ENCODE data around the gene MYCN. TPM values are rescaled to one million over a fixed set of nuclear protein-coding genes. Genes with fewer than 3 reads are reported as not detected.

Gene MYCN
- total and polyA plus RNA-seq, 4 donors, result 0.16 to 1.3 TPM; not detected in 2

DNA sequence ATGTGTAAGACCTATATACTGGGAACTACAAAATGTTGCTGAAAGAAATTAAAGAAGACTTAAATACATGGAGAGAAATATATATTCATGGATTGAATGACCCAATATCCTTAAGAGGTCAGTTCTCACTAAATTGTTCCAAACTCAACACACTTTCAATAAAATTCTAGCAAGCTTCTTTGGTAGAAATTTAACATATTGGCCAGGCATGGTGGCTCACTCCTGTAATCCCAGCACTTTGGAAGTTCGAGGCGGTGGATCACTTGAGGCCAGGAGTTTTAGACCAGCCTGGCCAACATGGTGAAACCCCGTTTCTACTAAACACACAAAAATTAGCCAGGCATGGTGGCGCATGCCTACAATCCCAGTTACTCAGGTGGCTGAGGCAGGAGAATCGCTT is 33.6 kb upstream of the MYCN start:
- Histone ChIP-seq H3K4me1 (ENCODE audit: control insufficient read depth in 4 of 4, insufficient read depth in 4 of 4, low read length in 3 of 4) (no peaks in the 10 kb centered on the region), H3K9ac (ENCODE audit: low read depth in 1 of 2, low read length in 2 of 2) (no peak overlapping the region), H3K36me3 (ENCODE audit: control insufficient read depth in 4 of 4, insufficient read depth in 3 of 4, low read depth in 1 of 4, low read length in 3 of 4) (no peaks in the 10 kb centered on the region), H3K27me3 (ENCODE audit: control insufficient read depth in 4 of 4, insufficient read depth in 4 of 4, low read length in 3 of 4) (no peaks in the 10 kb centered on the region), H3K27ac (ENCODE audit: low read depth in 1 of 2, low read length in 2 of 2) (no peak overlapping the region), H3K9me3 (ENCODE audit: control insufficient read depth in 4 of 4, low read length in 3 of 4) (no peaks in the 10 kb centered on the region), H3K4me3 (ENCODE audit: low read depth in 1 of 3, low read length in 3 of 3) (no peak overlapping the region)
- 94% methylated on average over 5 of the region's 5 CpGs for WGBS
- no peak for DNase-seq (ENCODE audit: low spot score)
- TF ChIP-seq FOXA2 (IDR thresholded peaks at IDR 0.05) (no peak), YY1 (IDR thresholded peaks at IDR 0.05) (no peak), TAF1 (conservative IDR thresholded peaks at IDR 0.05) (no peak), SP1 (IDR thresholded peaks at IDR 0.05) (no peak)
- TF ChIP-seq, protein P1, sequence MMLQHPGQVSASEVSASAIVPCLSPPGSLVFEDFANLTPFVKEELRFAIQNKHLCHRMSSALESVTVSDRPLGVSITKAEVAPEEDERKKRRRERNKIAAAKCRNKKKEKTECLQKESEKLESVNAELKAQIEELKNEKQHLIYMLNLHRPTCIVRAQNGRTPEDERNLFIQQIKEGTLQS (IDR thresholded peaks at IDR 0.05), result no peak

DNA sequence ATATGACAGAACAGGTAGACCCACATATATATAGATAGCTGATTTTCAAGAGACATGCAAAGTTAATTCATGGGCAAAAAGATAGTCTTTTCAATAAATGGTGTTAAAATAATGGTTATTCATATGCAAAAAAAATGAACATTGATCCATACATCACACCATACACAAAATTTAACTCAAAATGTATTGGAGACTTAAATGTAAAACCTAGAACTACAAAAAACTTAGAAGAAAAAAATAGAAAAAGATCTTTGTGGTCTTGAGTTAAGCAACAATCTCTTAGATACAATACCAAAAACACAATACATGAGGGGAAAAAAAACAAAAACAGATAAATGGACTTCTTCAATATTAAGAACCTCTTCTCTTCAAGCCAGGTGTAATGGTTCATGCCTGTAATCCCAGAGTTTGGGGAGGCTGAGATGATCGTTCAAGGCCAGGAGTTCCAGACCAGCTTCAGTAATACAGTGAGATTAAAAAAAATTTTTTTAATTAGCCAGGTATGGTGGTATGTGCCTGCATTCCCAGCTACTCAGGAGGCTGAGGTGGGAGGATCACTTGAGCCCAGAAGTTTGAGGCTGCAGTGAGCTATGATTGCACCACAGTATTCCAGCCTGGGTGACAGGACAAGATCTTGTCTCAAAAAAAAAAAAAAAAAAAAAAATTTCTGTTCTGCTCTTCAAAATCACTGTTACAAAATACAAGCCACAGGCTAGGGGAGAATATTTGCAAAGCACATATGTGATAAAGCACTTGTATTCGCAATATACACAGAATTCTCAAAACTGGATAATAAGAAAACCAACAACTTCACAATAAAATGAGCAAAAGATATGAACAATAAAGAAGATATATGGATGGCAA is 32.7 kb upstream of the MYCN start:
- Histone ChIP-seq H3K36me3 (ENCODE audit: control insufficient read depth in 4 of 4, insufficient read depth in 3 of 4, low read depth in 1 of 4, low read length in 3 of 4) (no peaks in the 10 kb centered on the region), H3K4me3 (ENCODE audit: low read depth in 1 of 3, low read length in 3 of 3) (no peak overlapping the region), H3K27me3 (ENCODE audit: control insufficient read depth in 4 of 4, insufficient read depth in 4 of 4, low read length in 3 of 4) (no peaks in the 10 kb centered on the region), H3K9me3 (ENCODE audit: control insufficient read depth in 4 of 4, low read length in 3 of 4) (no peaks in the 10 kb centered on the region), H3K4me1 (ENCODE audit: control insufficient read depth in 4 of 4, insufficient read depth in 4 of 4, low read length in 3 of 4) (no peaks in the 10 kb centered on the region), H3K9ac (ENCODE audit: low read depth in 1 of 2, low read length in 2 of 2) (no peak overlapping the region), H3K27ac (ENCODE audit: low read depth in 1 of 2, low read length in 2 of 2) (no peak overlapping the region)
- no peak for DNase-seq (ENCODE audit: low spot score)
- 93% methylated on average over 2 of the region's 2 CpGs for WGBS
- TF ChIP-seq HNF4G (IDR thresholded peaks at IDR 0.05) (no peak), GABPA (IDR thresholded peaks at IDR 0.05 in 1 of 2, conservative IDR thresholded peaks at IDR 0.05 in 1 of 2) (no peak), SP1 (IDR thresholded peaks at IDR 0.05) (no peak), FOXA1 (IDR thresholded peaks at IDR 0.05) (no peak), HNF4A (conservative IDR thresholded peaks at IDR 0.05) (no peak)
- TF ChIP-seq, protein P1 (IDR thresholded peaks at IDR 0.05), result no peak
- TF ChIP-seq, protein P2, sequence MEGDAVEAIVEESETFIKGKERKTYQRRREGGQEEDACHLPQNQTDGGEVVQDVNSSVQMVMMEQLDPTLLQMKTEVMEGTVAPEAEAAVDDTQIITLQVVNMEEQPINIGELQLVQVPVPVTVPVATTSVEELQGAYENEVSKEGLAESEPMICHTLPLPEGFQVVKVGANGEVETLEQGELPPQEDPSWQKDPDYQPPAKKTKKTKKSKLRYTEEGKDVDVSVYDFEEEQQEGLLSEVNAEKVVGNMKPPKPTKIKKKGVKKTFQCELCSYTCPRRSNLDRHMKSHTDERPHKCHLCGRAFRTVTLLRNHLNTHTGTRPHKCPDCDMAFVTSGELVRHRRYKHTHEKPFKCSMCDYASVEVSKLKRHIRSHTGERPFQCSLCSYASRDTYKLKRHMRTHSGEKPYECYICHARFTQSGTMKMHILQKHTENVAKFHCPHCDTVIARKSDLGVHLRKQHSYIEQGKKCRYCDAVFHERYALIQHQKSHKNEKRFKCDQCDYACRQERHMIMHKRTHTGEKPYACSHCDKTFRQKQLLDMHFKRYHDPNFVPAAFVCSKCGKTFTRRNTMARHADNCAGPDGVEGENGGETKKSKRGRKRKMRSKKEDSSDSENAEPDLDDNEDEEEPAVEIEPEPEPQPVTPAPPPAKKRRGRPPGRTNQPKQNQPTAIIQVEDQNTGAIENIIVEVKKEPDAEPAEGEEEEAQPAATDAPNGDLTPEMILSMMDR (IDR thresholded peaks at IDR 0.05; ENCODE audit: low read depth, low read length, missing input control), result no peak
- TF ChIP-seq, protein P3, sequence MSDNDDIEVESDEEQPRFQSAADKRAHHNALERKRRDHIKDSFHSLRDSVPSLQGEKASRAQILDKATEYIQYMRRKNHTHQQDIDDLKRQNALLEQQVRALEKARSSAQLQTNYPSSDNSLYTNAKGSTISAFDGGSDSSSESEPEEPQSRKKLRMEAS (IDR thresholded peaks at IDR 0.05), result no peak
- TF ChIP-seq, protein P4, sequence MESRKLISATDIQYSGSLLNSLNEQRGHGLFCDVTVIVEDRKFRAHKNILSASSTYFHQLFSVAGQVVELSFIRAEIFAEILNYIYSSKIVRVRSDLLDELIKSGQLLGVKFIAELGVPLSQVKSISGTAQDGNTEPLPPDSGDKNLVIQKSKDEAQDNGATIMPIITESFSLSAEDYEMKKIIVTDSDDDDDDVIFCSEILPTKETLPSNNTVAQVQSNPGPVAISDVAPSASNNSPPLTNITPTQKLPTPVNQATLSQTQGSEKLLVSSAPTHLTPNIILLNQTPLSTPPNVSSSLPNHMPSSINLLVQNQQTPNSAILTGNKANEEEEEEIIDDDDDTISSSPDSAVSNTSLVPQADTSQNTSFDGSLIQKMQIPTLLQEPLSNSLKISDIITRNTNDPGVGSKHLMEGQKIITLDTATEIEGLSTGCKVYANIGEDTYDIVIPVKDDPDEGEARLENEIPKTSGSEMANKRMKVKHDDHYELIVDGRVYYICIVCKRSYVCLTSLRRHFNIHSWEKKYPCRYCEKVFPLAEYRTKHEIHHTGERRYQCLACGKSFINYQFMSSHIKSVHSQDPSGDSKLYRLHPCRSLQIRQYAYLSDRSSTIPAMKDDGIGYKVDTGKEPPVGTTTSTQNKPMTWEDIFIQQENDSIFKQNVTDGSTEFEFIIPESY (IDR thresholded peaks at IDR 0.05), result no peak

DNA sequence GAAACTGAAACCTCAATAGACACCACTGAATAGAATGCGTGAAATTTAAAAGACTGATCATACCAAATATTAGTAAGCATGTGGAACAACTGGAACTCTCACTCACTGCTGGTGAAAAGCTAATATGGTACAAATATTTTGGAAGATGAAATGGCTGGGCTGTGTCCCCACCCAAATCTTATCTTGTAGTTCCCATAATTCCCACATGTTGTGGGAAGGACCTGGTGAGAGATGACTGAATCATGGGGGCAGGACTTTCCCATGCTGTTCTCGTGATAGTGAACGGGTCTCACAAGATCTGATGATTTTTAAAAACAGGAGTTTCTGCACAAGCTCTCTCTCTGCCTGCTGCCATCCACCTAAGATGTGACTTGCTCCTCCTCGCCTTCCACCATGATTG is 32.0 kb upstream of the MYCN start:
- no peaks in the 10 kb centered on the region for H3K27me3 ChIP-seq (ENCODE audit: control insufficient read depth in 4 of 4, insufficient read depth in 4 of 4, low read length in 3 of 4)
- H3K9ac ChIP-seq (ENCODE audit: low read depth in 1 of 2, low read length in 2 of 2), result no peak overlapping the region
- H3K9me3 ChIP-seq (ENCODE audit: control insufficient read depth in 4 of 4, low read length in 3 of 4), result no peaks in the 10 kb centered on the region
- no peak for DNase-seq (ENCODE audit: low spot score)
- WGBS, result 93% methylated on average over 4 of the region's 4 CpGs
- no peaks in the 10 kb centered on the region for H3K4me1 ChIP-seq (ENCODE audit: control insufficient read depth in 4 of 4, insufficient read depth in 4 of 4, low read length in 3 of 4)
- TF ChIP-seq RAD21 (IDR thresholded peaks at IDR 0.05) (no peak), NR2F2 (IDR thresholded peaks at IDR 0.05) (no peak), JUND (IDR thresholded peaks at IDR 0.05) (no peak), FOXA2 (IDR thresholded peaks at IDR 0.05) (no peak)
- TF ChIP-seq, protein P5, sequence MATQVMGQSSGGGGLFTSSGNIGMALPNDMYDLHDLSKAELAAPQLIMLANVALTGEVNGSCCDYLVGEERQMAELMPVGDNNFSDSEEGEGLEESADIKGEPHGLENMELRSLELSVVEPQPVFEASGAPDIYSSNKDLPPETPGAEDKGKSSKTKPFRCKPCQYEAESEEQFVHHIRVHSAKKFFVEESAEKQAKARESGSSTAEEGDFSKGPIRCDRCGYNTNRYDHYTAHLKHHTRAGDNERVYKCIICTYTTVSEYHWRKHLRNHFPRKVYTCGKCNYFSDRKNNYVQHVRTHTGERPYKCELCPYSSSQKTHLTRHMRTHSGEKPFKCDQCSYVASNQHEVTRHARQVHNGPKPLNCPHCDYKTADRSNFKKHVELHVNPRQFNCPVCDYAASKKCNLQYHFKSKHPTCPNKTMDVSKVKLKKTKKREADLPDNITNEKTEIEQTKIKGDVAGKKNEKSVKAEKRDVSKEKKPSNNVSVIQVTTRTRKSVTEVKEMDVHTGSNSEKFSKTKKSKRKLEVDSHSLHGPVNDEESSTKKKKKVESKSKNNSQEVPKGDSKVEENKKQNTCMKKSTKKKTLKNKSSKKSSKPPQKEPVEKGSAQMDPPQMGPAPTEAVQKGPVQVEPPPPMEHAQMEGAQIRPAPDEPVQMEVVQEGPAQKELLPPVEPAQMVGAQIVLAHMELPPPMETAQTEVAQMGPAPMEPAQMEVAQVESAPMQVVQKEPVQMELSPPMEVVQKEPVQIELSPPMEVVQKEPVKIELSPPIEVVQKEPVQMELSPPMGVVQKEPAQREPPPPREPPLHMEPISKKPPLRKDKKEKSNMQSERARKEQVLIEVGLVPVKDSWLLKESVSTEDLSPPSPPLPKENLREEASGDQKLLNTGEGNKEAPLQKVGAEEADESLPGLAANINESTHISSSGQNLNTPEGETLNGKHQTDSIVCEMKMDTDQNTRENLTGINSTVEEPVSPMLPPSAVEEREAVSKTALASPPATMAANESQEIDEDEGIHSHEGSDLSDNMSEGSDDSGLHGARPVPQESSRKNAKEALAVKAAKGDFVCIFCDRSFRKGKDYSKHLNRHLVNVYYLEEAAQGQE (IDR thresholded peaks at IDR 0.05), result no peak
- no peak overlapping the region for H3K4me3 ChIP-seq (ENCODE audit: low read depth in 1 of 3, low read length in 3 of 3)
- H3K27ac ChIP-seq (ENCODE audit: low read depth in 1 of 2, low read length in 2 of 2), result no peak overlapping the region
- H3K36me3 ChIP-seq (ENCODE audit: control insufficient read depth in 4 of 4, insufficient read depth in 3 of 4, low read depth in 1 of 4, low read length in 3 of 4), result no peaks in the 10 kb centered on the region
